ENCODE data around the gene PIK3R1. TPM values are rescaled to one million over a fixed set of nuclear protein-coding genes. Genes with fewer than 3 reads are reported as not detected.

PIK3R1 gene
- total RNA-seq, 4 donors from 2014 or later, result 15.9 to 114 (median 40.8) TPM

GRCh38 chr5:68270399-68270975 is 54.9 kb downstream of the PIK3R1 start:
- peak overlapping the region in 2 of 4 donors; percentile 13 to 22 for H3K27ac ChIP-seq
- no peaks in the 10 kb centered on the region for H3K9me3 ChIP-seq
- no peak overlapping the region for H3K4me3 ChIP-seq
- intact Hi-C loops (cut with DNase I), result no loop called here
- peaks cover 0 to 29% (median 0%) of the 10 kb centered on the region in 3 donors for H3K36me3 ChIP-seq
- TF ChIP-seq, protein P1, sequence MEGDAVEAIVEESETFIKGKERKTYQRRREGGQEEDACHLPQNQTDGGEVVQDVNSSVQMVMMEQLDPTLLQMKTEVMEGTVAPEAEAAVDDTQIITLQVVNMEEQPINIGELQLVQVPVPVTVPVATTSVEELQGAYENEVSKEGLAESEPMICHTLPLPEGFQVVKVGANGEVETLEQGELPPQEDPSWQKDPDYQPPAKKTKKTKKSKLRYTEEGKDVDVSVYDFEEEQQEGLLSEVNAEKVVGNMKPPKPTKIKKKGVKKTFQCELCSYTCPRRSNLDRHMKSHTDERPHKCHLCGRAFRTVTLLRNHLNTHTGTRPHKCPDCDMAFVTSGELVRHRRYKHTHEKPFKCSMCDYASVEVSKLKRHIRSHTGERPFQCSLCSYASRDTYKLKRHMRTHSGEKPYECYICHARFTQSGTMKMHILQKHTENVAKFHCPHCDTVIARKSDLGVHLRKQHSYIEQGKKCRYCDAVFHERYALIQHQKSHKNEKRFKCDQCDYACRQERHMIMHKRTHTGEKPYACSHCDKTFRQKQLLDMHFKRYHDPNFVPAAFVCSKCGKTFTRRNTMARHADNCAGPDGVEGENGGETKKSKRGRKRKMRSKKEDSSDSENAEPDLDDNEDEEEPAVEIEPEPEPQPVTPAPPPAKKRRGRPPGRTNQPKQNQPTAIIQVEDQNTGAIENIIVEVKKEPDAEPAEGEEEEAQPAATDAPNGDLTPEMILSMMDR (IDR thresholded peaks at IDR 0.05), result no peak
- no peak for TF ChIP-seq POLR2A (IDR thresholded peaks at IDR 0.05)
- no peak for DNase-seq
- peaks cover 9 to 90% (median 53%) of the 10 kb centered on the region in 3 donors for H3K4me1 ChIP-seq
- no peaks in the 10 kb centered on the region for H3K27me3 ChIP-seq

GRCh38 chr5:68271124-68271523 is 55.6 kb downstream of the PIK3R1 start:
- intact Hi-C loops (cut with DNase I), result no loop called here
- Histone ChIP-seq H3K27ac (peak overlapping the region in 1 of 4 donors; percentile 13), H3K9me3 (no peaks in the 10 kb centered on the region), H3K36me3 (peaks cover 0 to 35% (median 0%) of the 10 kb centered on the region in 3 donors), H3K4me3 (no peak overlapping the region), H3K4me1 (peaks cover 3 to 85% (median 47%) of the 10 kb centered on the region in 3 donors), H3K27me3 (no peaks in the 10 kb centered on the region)
- no peak for DNase-seq
- WGBS, 2 donors, result 53 to 78% methylated on average over 5 of the region's 5 CpGs
- TF ChIP-seq, protein P1 (IDR thresholded peaks at IDR 0.05), result no peak
- TF ChIP-seq POLR2A (IDR thresholded peaks at IDR 0.05), result no peak

DNA sequence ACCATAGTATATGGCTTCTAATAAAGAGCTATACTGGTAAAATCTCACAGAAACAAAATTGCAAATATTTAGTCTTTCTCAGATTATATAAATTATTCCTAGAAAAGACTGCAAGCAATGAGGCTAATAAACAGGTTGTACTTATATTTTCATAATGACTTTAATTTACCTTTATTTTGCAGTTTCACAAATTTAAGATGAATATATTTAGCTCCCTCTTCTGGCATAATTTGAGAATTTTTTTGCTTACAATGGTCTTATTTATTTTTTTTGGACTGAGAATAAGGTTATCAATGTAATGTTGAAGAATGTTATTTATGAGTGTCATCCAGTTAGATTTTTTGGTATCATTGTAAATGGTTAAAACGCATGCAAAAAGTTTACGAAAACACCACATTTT is 56.7 kb downstream of the PIK3R1 start:
- TF ChIP-seq, protein P1 (IDR thresholded peaks at IDR 0.05), result peak in 4 of 6 experiments; percentile 7 to 50 (median 42)
- TF ChIP-seq POLR2A (IDR thresholded peaks at IDR 0.05), result no peak
- peak overlapping the region in 1 of 4 donors; percentile 40 for H3K27ac ChIP-seq

GRCh38 chr5:68273717-68274409 is 58.3 kb downstream of the PIK3R1 start:
- WGBS, 2 donors, result 55 to 62% methylated on average over 3 of the region's 3 CpGs
- H3K9me3 ChIP-seq, result no peaks in the 10 kb centered on the region
- peaks cover 2 to 67% (median 23%) of the 10 kb centered on the region in 3 donors for H3K4me1 ChIP-seq
- H3K27ac ChIP-seq, result no peak overlapping the region
- H3K27me3 ChIP-seq, result no peaks in the 10 kb centered on the region
- DNase-seq, result no peak
- TF ChIP-seq, protein P1 (IDR thresholded peaks at IDR 0.05), result no peak
- no peak for TF ChIP-seq POLR2A (IDR thresholded peaks at IDR 0.05)
- intact Hi-C loops (cut with DNase I), result no loop called here
- H3K4me3 ChIP-seq, result no peak overlapping the region
- H3K36me3 ChIP-seq, result peaks cover 3 to 62% (median 6%) of the 10 kb centered on the region in 3 donors

More for the DNA sequence above, 56.7 kb downstream of the PIK3R1 start:
- H3K9me3 ChIP-seq, result no peaks in the 10 kb centered on the region
- peaks cover 0 to 47% (median 2%) of the 10 kb centered on the region in 3 donors for H3K36me3 ChIP-seq
- intact Hi-C loops (cut with DNase I), result no loop called here
- H3K4me3 ChIP-seq, result no peak overlapping the region
- peaks cover 3 to 82% (median 36%) of the 10 kb centered on the region in 3 donors for H3K4me1 ChIP-seq
- no peak for DNase-seq
- no peaks in the 10 kb centered on the region for H3K27me3 ChIP-seq
- WGBS, 2 donors, result 63 to 66% methylated on average over 2 of the region's 2 CpGs

Measured in esophagus squamous epithelium (tissue), 5 donors.